ENCODE results near the gene EPB41L2.

Gene EPB41L2

DNA sequence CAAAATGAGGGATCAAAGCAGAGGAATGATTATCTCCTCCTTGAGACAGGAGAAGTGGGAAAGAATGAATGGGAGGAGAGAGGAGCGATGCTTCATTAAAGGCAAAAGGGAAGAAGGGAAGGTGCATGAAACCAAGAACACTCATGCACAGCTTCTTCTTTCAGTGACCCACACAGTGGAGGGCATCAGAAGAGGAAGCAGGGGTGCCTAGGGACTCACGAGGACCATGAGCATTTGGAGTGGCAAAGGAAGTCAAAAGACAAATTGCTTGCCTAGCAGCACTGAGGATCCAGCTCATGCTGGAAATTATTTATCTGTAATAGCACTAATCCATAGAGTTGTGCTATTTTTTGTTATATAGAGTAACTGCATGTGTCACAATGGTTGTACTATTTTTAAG, 169.8 kb downstream of the EPB41L2 start:
- H3K36me3 Mint-ChIP-seq (ENCODE audit: low read depth), result peaks cover 29% of the 10 kb centered on the region
- no peaks in the 10 kb centered on the region for H3K27me3 Mint-ChIP-seq (ENCODE audit: low read depth, poor library complexity)
- no peak overlapping the region for H3K27ac Mint-ChIP-seq
- DNase-seq, result no peak
- H3K9me3 Mint-ChIP-seq, result no peaks in the 10 kb centered on the region
- TF ChIP-seq, protein P1, sequence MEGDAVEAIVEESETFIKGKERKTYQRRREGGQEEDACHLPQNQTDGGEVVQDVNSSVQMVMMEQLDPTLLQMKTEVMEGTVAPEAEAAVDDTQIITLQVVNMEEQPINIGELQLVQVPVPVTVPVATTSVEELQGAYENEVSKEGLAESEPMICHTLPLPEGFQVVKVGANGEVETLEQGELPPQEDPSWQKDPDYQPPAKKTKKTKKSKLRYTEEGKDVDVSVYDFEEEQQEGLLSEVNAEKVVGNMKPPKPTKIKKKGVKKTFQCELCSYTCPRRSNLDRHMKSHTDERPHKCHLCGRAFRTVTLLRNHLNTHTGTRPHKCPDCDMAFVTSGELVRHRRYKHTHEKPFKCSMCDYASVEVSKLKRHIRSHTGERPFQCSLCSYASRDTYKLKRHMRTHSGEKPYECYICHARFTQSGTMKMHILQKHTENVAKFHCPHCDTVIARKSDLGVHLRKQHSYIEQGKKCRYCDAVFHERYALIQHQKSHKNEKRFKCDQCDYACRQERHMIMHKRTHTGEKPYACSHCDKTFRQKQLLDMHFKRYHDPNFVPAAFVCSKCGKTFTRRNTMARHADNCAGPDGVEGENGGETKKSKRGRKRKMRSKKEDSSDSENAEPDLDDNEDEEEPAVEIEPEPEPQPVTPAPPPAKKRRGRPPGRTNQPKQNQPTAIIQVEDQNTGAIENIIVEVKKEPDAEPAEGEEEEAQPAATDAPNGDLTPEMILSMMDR (IDR thresholded peaks at IDR 0.05), result no peak
- peaks cover 9% of the 10 kb centered on the region for H3K4me1 Mint-ChIP-seq
- H3K4me3 Mint-ChIP-seq, result no peak overlapping the region

DNA sequence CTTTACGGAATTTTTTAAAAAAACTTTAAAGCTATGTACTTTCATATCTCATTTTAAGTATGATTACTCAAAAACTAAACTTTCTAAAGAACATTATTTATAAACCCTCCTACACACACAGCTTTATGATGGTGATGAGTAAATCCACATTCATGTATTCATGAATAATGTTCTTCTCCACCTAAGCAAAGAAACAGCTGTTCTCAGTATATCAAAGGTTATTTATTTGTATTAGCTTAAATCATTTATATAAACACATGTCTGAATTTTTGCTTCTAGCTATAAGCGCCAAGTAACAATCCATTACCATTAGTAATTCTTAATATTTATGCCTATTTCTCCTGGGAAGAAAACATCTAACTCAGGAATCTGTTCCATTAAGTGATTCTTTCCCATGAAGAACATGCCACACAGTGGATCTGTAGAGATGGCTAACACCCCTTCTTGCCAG, 172.5 kb downstream of the EPB41L2 start:
- Mint-ChIP-seq H3K4me3 (no peak overlapping the region), H3K27me3 (ENCODE audit: low read depth, poor library complexity) (no peaks in the 10 kb centered on the region), H3K9me3 (no peaks in the 10 kb centered on the region), H3K4me1 (peaks cover 14% of the 10 kb centered on the region), H3K27ac (no peak overlapping the region), H3K36me3 (ENCODE audit: low read depth) (peaks cover 35% of the 10 kb centered on the region)
- TF ChIP-seq, protein P1 (IDR thresholded peaks at IDR 0.05), result no peak
- no peak for DNase-seq

DNA sequence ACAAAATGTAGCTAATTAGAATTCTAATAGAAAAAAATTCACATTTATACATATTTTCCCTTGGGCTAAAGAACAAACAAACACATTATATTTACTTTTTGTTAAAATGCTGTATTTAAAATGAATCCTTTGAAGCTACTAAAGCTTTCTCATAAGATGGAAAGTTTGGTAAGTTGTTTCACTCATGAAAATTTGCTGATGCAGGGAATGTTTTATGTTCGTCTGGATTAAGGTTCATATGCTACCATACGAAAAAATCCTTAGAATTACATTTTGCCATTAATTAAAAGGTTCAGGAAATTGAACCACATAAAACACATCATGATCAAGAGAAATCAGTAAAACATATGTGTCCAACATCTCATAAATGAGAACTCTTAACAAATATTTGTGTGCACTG, 173.6 kb downstream of the EPB41L2 start:
- Mint-ChIP-seq H3K4me3 (no peak overlapping the region), H3K9me3 (no peaks in the 10 kb centered on the region), H3K4me1 (peaks cover 14% of the 10 kb centered on the region), H3K27me3 (ENCODE audit: low read depth, poor library complexity) (no peaks in the 10 kb centered on the region), H3K27ac (no peak overlapping the region), H3K36me3 (ENCODE audit: low read depth) (peaks cover 33% of the 10 kb centered on the region)
- no peak for DNase-seq
- TF ChIP-seq, protein P1 (IDR thresholded peaks at IDR 0.05), result no peak

DNA sequence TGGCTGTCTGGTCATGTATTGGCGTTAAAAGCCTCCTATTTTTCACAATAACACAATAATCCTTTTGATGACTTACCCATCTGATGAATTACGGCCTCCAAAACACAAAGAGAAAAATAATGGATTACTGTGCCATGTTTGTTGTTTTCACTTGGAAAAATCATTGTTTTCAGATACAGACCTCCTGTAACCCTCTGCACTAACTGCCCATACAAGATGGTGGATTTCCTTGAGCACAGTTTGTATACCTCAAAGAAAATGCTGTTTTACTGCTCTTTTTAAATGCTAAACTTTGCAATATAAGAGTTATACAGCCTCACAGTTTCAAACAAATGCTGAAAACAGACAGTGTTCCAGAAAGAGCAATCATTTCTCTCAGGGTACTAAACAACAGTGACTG, 174.8 kb downstream of the EPB41L2 start:
- no peak overlapping the region for H3K4me3 Mint-ChIP-seq
- peaks cover 8% of the 10 kb centered on the region for H3K4me1 Mint-ChIP-seq
- DNase-seq, result no peak
- H3K27ac Mint-ChIP-seq, result peak overlapping the region; percentile 3
- no peaks in the 10 kb centered on the region for H3K9me3 Mint-ChIP-seq
- TF ChIP-seq, protein P1 (IDR thresholded peaks at IDR 0.05), result no peak
- H3K36me3 Mint-ChIP-seq (ENCODE audit: low read depth), result peaks cover 27% of the 10 kb centered on the region
- no peaks in the 10 kb centered on the region for H3K27me3 Mint-ChIP-seq (ENCODE audit: low read depth, poor library complexity)

DNA sequence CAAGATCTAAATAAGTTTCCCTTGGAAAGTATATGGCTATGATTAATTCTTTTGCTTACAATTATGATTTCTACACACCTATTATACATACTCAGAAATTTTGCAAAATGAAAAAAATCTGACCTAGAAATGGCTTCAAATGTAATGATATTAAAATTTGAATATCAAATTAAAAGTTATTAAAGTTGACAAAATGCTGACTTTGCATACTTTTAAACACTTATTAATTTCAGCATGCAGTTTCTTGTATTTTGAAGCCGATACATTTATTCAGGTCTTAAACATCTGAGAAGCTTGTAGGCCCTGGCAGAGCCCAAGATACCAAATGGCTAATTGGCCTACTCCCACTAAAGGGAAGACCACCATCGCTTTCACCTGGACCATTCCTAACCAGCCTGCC, 176.1 kb downstream of the EPB41L2 start:
- Mint-ChIP-seq H3K27ac (no peak overlapping the region), H3K36me3 (ENCODE audit: low read depth) (peaks cover 24% of the 10 kb centered on the region), H3K27me3 (ENCODE audit: low read depth, poor library complexity) (no peaks in the 10 kb centered on the region), H3K4me1 (peaks cover 8% of the 10 kb centered on the region), H3K9me3 (no peaks in the 10 kb centered on the region), H3K4me3 (no peak overlapping the region)
- TF ChIP-seq, protein P1 (IDR thresholded peaks at IDR 0.05), result no peak
- no peak for DNase-seq

DNA sequence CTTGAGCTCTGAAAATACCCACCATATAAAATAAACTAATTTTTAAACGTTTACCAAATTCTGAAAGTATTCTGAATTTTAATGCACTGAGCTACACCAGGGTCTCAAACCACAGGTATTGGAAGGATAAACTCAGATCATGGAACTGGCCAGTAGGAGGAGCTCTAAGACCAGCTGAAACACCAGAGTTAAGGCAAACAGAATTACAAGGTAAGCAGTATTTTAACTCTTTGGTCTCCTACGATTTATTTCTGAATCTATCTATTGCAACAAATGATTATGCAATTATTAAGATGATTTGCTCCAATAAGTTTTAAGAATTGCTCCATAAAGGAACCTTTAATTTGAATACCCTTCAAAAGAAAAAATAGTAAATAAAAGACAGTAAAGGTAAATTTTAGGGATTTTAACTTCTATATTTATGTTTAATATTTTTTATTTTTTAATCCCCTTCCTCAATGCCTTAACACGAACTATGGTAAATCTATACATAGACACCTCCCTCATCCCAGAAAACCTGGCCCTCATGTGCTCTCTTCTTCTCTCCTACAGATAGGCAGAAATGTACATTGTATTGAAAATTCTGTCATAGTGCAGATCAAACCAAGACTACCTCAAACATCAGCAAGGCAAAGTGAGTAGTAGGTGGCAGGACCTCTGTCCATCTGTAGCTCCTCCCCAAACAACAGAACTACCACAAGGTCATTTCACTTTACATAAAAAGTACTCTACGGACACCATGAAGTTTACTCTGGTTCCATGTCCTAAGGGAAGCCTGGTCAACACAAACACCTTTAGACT, 177.5 kb downstream of the EPB41L2 start:
- Mint-ChIP-seq H3K27me3 (ENCODE audit: low read depth, poor library complexity) (no peaks in the 10 kb centered on the region), H3K27ac (peak overlapping the region; percentile 0), H3K4me3 (no peak overlapping the region), H3K36me3 (ENCODE audit: low read depth) (peaks cover 26% of the 10 kb centered on the region), H3K9me3 (no peaks in the 10 kb centered on the region), H3K4me1 (peaks cover 8% of the 10 kb centered on the region)
- peak; percentile 73 for DNase-seq
- TF ChIP-seq, protein P1 (IDR thresholded peaks at IDR 0.05), result peak; percentile 92

All from nephron progenitor cell (in vitro differentiated cells).